PFSK-1 (cell line): ENCODE measurements around the gene KNOP1.

Experiments
- FOXP2 ChIP-seq: optimal IDR thresholded peaks from 2 replicates; pipeline ENCODE3; 2011; ENCODE audit warnings: borderline replicate concordance, control low read depth, inconsistent platforms; ENCODE audit not compliant: insufficient read depth; ENCODE audit errors: extremely low read length, extremely low read depth
- POLR2AphosphoS5 ChIP-seq: IDR thresholded peaks from 2 replicates; pipeline ENCODE4 v1.6.1; 2012; ENCODE audit warnings: low read depth, mild to moderate bottlenecking, control low read depth, low read length, moderate library complexity
- SIN3A ChIP-seq: IDR thresholded peaks from 2 replicates; pipeline ENCODE4 v1.6.1; 2012; ENCODE audit warnings: mild to moderate bottlenecking, low read length, moderate library complexity, borderline replicate concordance; ENCODE audit not compliant: insufficient read depth
- TAF1 ChIP-seq: IDR thresholded peaks from 2 replicates; pipeline ENCODE4 v1.6.1; 2012; ENCODE audit warnings: low read length, control low read depth, borderline replicate concordance; ENCODE audit not compliant: insufficient read depth
- TF ChIP-seq, protein P1 (sequence below), 2 experiments: IDR thresholded peaks; 2 replicates each; pipeline versions ENCODE4 v1.6.1 to v1.8.0; 2011 to 2012; ENCODE audit warnings: low read depth in 2 of 2, low read length in 2 of 2, control low read depth in 1 of 2, inconsistent platforms in 1 of 2, mild to moderate bottlenecking in 1 of 2, moderate library complexity in 1 of 2; ENCODE audit not compliant: insufficient read depth in 1 of 2

Gene KNOP1

DNA sequence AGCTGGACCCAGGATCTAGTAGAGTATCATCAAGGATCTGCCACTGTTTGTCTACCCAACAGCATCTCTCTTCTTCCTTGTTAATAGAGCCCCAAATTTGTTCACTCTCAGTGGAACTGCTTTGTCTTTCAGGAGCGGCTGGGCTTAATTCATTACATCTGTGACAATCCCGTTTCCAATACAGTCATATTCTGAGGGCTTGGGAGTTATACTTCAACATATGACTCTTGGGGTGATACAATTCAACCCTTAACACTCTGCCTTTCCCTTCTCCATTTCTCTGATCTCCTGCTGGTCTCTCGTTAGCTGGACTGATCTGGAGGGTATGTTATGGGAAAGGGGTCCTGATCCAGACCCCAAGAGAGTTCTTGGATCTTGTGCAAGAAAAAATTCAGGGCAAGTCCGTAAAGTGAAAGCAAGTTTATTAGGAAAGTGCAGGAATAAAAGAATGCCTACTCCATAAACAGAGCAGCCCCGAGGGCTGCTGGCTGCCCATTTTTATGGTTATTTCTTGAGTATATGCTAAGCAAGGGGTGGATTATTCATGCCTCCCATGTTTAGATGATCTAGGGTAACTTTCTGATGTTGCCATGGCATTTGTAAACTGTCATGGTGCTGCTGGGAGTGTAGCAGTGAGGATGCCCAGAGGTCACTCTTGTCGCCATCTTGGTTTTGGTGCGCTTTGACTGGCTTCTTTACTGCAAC is 42.5 kb upstream of the KNOP1 start:
- TF ChIP-seq POLR2AphosphoS5 (no peak), FOXP2 (no peak), TAF1 (no peak), SIN3A (no peak)
- TF ChIP-seq, protein P1, sequence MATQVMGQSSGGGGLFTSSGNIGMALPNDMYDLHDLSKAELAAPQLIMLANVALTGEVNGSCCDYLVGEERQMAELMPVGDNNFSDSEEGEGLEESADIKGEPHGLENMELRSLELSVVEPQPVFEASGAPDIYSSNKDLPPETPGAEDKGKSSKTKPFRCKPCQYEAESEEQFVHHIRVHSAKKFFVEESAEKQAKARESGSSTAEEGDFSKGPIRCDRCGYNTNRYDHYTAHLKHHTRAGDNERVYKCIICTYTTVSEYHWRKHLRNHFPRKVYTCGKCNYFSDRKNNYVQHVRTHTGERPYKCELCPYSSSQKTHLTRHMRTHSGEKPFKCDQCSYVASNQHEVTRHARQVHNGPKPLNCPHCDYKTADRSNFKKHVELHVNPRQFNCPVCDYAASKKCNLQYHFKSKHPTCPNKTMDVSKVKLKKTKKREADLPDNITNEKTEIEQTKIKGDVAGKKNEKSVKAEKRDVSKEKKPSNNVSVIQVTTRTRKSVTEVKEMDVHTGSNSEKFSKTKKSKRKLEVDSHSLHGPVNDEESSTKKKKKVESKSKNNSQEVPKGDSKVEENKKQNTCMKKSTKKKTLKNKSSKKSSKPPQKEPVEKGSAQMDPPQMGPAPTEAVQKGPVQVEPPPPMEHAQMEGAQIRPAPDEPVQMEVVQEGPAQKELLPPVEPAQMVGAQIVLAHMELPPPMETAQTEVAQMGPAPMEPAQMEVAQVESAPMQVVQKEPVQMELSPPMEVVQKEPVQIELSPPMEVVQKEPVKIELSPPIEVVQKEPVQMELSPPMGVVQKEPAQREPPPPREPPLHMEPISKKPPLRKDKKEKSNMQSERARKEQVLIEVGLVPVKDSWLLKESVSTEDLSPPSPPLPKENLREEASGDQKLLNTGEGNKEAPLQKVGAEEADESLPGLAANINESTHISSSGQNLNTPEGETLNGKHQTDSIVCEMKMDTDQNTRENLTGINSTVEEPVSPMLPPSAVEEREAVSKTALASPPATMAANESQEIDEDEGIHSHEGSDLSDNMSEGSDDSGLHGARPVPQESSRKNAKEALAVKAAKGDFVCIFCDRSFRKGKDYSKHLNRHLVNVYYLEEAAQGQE (IDR thresholded peaks at IDR 0.05; ENCODE audit: insufficient read depth in 1 of 2, low read depth in 2 of 2, low read length in 2 of 2), result no peak

DNA sequence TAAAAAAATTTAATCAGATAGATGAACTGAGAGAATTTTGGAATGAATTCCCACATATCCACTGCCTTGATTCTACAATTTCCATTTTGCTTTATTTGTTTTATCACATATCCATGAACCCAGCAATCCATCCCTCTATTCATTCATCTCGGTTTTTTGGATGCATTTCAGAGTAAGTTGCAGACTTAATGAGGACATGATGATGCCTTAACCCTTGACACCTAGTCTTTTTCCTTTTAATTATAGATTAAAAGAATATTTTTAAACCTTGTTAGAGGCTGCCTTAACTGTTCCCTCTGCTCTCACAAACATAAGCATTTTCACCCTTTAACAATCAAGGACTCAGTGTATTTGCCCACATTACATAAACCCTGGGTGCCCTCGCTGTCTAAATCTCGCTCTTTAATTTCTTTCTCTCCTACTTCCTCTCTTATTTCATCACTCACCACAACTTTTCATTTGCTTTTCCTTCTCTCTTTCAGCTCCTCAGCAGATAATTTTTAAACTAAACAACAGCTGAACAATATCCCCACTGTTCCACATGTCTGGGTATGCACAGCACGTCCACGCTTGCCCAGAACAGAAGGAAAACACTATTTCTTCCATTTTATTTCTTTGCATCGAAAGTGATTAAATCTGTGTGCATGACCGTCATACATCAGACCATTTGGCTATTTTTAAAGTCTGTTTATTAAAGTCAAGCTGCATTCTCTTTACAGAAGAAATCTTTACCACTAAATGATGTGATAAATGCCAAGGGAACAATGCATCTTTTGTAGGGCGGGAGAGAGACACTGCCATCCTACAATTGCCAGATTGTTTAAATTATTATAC is 40.0 kb upstream of the KNOP1 start:
- TF ChIP-seq SIN3A, result no peak
- TF ChIP-seq POLR2AphosphoS5, result no peak
- TF ChIP-seq TAF1, result no peak

DNA sequence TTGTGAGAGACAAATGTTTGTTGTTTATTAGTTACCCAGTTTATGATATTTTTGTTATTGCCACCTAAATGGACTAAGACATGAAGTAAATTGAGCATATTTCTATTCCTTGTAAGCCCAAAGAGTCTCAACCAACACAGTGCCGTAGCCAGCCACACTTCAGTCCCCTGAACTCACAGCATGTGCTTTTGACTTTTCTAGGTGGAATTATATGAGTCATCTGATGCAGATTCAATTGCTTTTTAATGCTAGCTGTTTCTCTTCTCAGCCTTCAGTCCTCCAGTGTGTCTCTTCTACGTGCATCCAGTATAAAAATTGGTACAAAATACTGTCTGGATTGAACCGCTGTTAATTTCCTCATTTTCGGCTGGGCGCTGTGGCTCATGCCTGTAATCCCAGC is 39.0 kb upstream of the KNOP1 start:
- TF ChIP-seq FOXP2, result no peak
- no peak for TF ChIP-seq SIN3A
- TF ChIP-seq POLR2AphosphoS5, result no peak
- no peak for TF ChIP-seq TAF1
- TF ChIP-seq, protein P1 (IDR thresholded peaks at IDR 0.05; ENCODE audit: insufficient read depth in 1 of 2, low read depth in 2 of 2, low read length in 2 of 2), result no peak

DNA sequence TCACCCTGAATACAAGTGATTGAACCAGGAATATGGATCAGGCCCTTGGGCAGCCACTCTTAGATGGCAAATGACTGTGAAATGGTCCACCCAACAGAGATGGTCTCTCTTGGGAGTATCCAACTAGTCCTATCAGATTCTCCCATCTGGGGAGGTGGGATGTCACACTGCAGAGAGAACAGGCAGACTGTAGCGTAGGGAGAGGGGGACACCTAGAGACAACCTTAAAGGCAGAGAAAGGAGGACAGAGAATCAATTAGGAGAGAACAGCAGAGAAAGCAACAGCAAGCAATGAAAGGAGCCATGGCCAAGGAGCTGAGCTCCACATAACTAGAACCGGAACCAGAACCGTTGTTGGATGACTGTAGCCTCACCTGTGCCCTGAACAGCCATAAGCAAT is 37.2 kb upstream of the KNOP1 start:
- TF ChIP-seq POLR2AphosphoS5, result no peak
- no peak for TF ChIP-seq SIN3A
- no peak for TF ChIP-seq FOXP2
- TF ChIP-seq, protein P1 (IDR thresholded peaks at IDR 0.05; ENCODE audit: insufficient read depth in 1 of 2, low read depth in 2 of 2, low read length in 2 of 2), result no peak

DNA sequence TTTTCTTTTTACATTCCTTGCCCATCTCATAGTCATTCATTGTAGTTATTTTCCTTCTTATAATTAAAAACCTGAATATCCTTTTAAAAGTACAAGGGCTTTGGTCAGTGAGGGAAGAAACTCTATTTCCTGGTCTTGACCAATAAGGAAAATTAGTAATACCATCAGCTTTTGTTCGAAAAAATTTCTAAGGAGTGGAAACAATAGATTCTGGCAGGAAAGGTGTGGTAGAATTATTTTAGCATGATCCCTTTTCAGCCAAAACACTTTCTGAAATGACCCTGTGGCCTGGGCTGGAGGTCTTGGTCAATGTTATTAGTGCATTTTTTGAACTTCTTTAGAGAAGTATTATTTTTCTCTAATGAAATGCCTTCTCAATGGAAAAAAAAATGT is 36.6 kb upstream of the KNOP1 start:
- TF ChIP-seq FOXP2 (no peak), TAF1 (no peak), POLR2AphosphoS5 (no peak), SIN3A (no peak)
- TF ChIP-seq, protein P1 (IDR thresholded peaks at IDR 0.05; ENCODE audit: insufficient read depth in 1 of 2, low read depth in 2 of 2, low read length in 2 of 2), result no peak
